HEK293 (cell line): ENCODE data around the gene RNF215.

Source experiments
- BCL11A ChIP-seq: fragments of 450-650 bp; formaldehyde crosslinking; IDR thresholded peaks from 2 replicates; pipeline ENCODE4 v1.5.1; 2016; ENCODE audit warnings: low read depth, missing biosample characterization, missing genetic modification characterization
- HOXD13 ChIP-seq: sonication (generic); formaldehyde crosslinking; IDR thresholded peaks from 2 replicates; pipeline ENCODE4 v1.8.0; 2022; ENCODE audit warnings: missing genetic modification reagents, borderline replicate concordance
- KLF1 ChIP-seq: fragments of 450-650 bp; formaldehyde crosslinking; IDR thresholded peaks from 2 replicates; pipeline ENCODE4 v1.5.1; 2016; ENCODE audit warnings: missing biosample characterization, missing genetic modification characterization
- KLF10 ChIP-seq: fragments of 450-650 bp; IDR thresholded peaks from 2 replicates; pipeline ENCODE4 v1.5.1; 2018; ENCODE audit warnings: missing biosample characterization, mild to moderate bottlenecking, missing genetic modification characterization
- KLF9 ChIP-seq: fragments of 450-650 bp; formaldehyde crosslinking; IDR thresholded peaks from 2 replicates; pipeline ENCODE4 v1.5.1; 2016; ENCODE audit warnings: missing biosample characterization, missing genetic modification characterization, low read depth
- OVOL3 ChIP-seq: fragments of 450-650 bp; formaldehyde crosslinking; IDR thresholded peaks from 2 replicates; pipeline ENCODE4 v1.5.1; 2016; ENCODE audit warnings: missing biosample characterization, missing genetic modification characterization
- PRDM4 ChIP-seq: fragments of 450-650 bp; formaldehyde crosslinking; IDR thresholded peaks from 2 replicates; pipeline ENCODE4 v1.5.1; 2017; ENCODE audit warnings: missing biosample characterization, missing genetic modification characterization
- WT1 ChIP-seq: fragments of 450-650 bp; formaldehyde crosslinking; IDR thresholded peaks from 2 replicates; pipeline ENCODE4 v1.5.1; 2016; ENCODE audit warnings: missing biosample characterization, missing genetic modification characterization
- ZFP41 ChIP-seq: fragments of 450-650 bp; formaldehyde crosslinking; IDR thresholded peaks from 2 replicates; pipeline ENCODE4 v1.5.1; 2016; ENCODE audit warnings: missing biosample characterization, missing genetic modification characterization, borderline replicate concordance
- ZNF138 ChIP-seq: fragments of 450-650 bp; formaldehyde crosslinking; IDR thresholded peaks from 2 replicates; pipeline ENCODE4 v1.5.1; 2016; ENCODE audit warnings: missing biosample characterization, missing genetic modification characterization, borderline replicate concordance
- ZNF155 ChIP-seq: fragments of 450-650 bp; formaldehyde crosslinking; IDR thresholded peaks from 2 replicates; pipeline ENCODE4 v1.5.1; 2016; ENCODE audit warnings: missing biosample characterization, missing genetic modification characterization
- ZNF169 ChIP-seq: fragments of 450-650 bp; formaldehyde crosslinking; IDR thresholded peaks from 2 replicates; pipeline ENCODE4 v1.5.1; 2016; ENCODE audit warnings: missing biosample characterization, missing genetic modification characterization
- ZNF174 ChIP-seq: fragments of 450-650 bp; formaldehyde crosslinking; IDR thresholded peaks from 2 replicates; pipeline ENCODE4 v1.5.0; 2017; ENCODE audit warnings: missing biosample characterization, mild to moderate bottlenecking, missing genetic modification characterization
- ZNF19 ChIP-seq: fragments of 450-650 bp; formaldehyde crosslinking; IDR thresholded peaks from 2 replicates; pipeline ENCODE4; 2016; ENCODE audit warnings: missing biosample characterization, missing genetic modification characterization, low read depth
- ZNF221 ChIP-seq: fragments of 450-650 bp; formaldehyde crosslinking; IDR thresholded peaks from 2 replicates; pipeline ENCODE4 v1.5.1; 2017; ENCODE audit warnings: missing biosample characterization, missing genetic modification characterization, borderline replicate concordance
- ZNF248 ChIP-seq: fragments of 450-650 bp; formaldehyde crosslinking; IDR thresholded peaks from 2 replicates; pipeline ENCODE4 v1.5.1; 2017; ENCODE audit warnings: missing biosample characterization, missing genetic modification characterization
- ZNF280C ChIP-seq: fragments of 450-650 bp; formaldehyde crosslinking; IDR thresholded peaks from 2 replicates; pipeline ENCODE4 v1.5.1; 2016; ENCODE audit warnings: missing biosample characterization, missing genetic modification characterization
- ZNF37A ChIP-seq: fragments of 450-650 bp; IDR thresholded peaks from 2 replicates; pipeline ENCODE4 v1.5.1; 2018; ENCODE audit warnings: missing biosample characterization, missing genetic modification characterization
- ZNF433 ChIP-seq: fragments of 450-650 bp; formaldehyde crosslinking; IDR thresholded peaks from 2 replicates; pipeline ENCODE4 v1.5.1; 2016; ENCODE audit warnings: missing biosample characterization, missing genetic modification characterization, low read depth
- ZNF449 ChIP-seq: fragments of 450-650 bp; formaldehyde crosslinking; IDR thresholded peaks from 2 replicates; pipeline ENCODE4 v1.5.1; 2017; ENCODE audit warnings: missing biosample characterization, mild to moderate bottlenecking, missing genetic modification characterization, moderate library complexity
- ZNF549 ChIP-seq: fragments of 450-650 bp; IDR thresholded peaks from 2 replicates; pipeline ENCODE4 v1.5.1; 2018; ENCODE audit warnings: missing biosample characterization, missing genetic modification characterization, mild to moderate bottlenecking, inconsistent platforms, moderate library complexity
- ZNF555 ChIP-seq: fragments of 450-650 bp; formaldehyde crosslinking; conservative IDR thresholded peaks from 2 replicates; pipeline ENCODE4 v1.5.1; 2017; ENCODE audit warnings: missing biosample characterization, mild to moderate bottlenecking, missing genetic modification characterization, inconsistent platforms
- ZNF560 ChIP-seq: fragments of 450-650 bp; formaldehyde crosslinking; IDR thresholded peaks from 2 replicates; pipeline ENCODE4 v1.5.1; 2017; ENCODE audit warnings: missing biosample characterization, missing genetic modification characterization, borderline replicate concordance
- ZNF600 ChIP-seq: fragments of 450-650 bp; formaldehyde crosslinking; IDR thresholded peaks from 2 replicates; pipeline ENCODE4 v1.5.1; 2016; ENCODE audit warnings: missing biosample characterization, missing genetic modification characterization
- ZNF776 ChIP-seq: fragments of 450-650 bp; formaldehyde crosslinking; IDR thresholded peaks from 2 replicates; pipeline ENCODE4 v1.5.0; 2017; ENCODE audit warnings: missing biosample characterization, missing genetic modification characterization, borderline replicate concordance
- ZNF837 ChIP-seq: fragments of 450-650 bp; formaldehyde crosslinking; IDR thresholded peaks from 2 replicates; pipeline ENCODE4 v1.5.1; 2016; ENCODE audit warnings: missing biosample characterization, missing genetic modification characterization
- TF ChIP-seq, protein P1 (sequence below): fragments of 450-650 bp; formaldehyde crosslinking; IDR thresholded peaks from 2 replicates; pipeline ENCODE4 v1.5.1; 2016; ENCODE audit warnings: missing biosample characterization, missing genetic modification characterization
- TF ChIP-seq, protein P2 (sequence below): fragments of 450-650 bp; formaldehyde crosslinking; IDR thresholded peaks from 2 replicates; pipeline ENCODE4 v1.5.1; 2016; ENCODE audit warnings: missing biosample characterization, missing genetic modification characterization, borderline replicate concordance

RNF215 gene

GRCh38 chr22:30423959-30424533 lies 36.8 kb upstream of the RNF215 start (continued):
- TF ChIP-seq PRDM4 (tag by site-specific recombination) (peak; percentile 35; the same call in 1 of the 2 replicates), HOXD13 (0 out of 2 replicates have a peak, but pooled peaks have one; percentile 46), ZNF837 (tag by site-specific recombination) (no peak), ZNF138 (tag by site-specific recombination) (no peak), ZNF449 (tag by site-specific recombination) (peak; percentile 58; the same call in 1 of the 2 replicates), ZNF221 (tag by site-specific recombination) (0 out of 2 replicates have a peak, but pooled peaks have one; percentile 32), ZNF433 (tag by site-specific recombination) (no peak), ZNF600 (tag by site-specific recombination) (peak; percentile 41; the same call in 1 of the 2 replicates), ZNF248 (tag by site-specific recombination) (no peak), BCL11A (tag by site-specific recombination) (no peak), KLF1 (tag by site-specific recombination) (peak; percentile 53; the same call in 1 of the 2 replicates), KLF9 (tag by site-specific recombination) (peak; percentile 50; the same call in 1 of the 2 replicates), ZNF549 (tag by site-specific recombination) (no peak), ZNF19 (tag by site-specific recombination) (no peak), ZFP41 (tag by site-specific recombination) (no peak), OVOL3 (tag by site-specific recombination) (peak; percentile 86; the same call in 1 of the 2 replicates), WT1 (tag by site-specific recombination) (peak; percentile 72), ZNF155 (no peak), KLF10 (peak; percentile 58; the same call in 1 of the 2 replicates), ZNF280C (tag by site-specific recombination) (no peak), ZNF560 (tag by site-specific recombination) (no peak), ZNF174 (tag by site-specific recombination) (no peak), ZNF776 (tag by site-specific recombination) (no peak), ZNF555 (tag by site-specific recombination) (no peak), ZNF169 (no peak), ZNF37A (tag by site-specific recombination) (no peak)
- TF ChIP-seq, protein P1, sequence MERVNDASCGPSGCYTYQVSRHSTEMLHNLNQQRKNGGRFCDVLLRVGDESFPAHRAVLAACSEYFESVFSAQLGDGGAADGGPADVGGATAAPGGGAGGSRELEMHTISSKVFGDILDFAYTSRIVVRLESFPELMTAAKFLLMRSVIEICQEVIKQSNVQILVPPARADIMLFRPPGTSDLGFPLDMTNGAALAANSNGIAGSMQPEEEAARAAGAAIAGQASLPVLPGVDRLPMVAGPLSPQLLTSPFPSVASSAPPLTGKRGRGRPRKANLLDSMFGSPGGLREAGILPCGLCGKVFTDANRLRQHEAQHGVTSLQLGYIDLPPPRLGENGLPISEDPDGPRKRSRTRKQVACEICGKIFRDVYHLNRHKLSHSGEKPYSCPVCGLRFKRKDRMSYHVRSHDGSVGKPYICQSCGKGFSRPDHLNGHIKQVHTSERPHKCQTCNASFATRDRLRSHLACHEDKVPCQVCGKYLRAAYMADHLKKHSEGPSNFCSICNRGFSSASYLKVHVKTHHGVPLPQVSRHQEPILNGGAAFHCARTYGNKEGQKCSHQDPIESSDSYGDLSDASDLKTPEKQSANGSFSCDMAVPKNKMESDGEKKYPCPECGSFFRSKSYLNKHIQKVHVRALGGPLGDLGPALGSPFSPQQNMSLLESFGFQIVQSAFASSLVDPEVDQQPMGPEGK (tag by site-specific recombination) = peak; percentile 92
- TF ChIP-seq, protein P2, sequence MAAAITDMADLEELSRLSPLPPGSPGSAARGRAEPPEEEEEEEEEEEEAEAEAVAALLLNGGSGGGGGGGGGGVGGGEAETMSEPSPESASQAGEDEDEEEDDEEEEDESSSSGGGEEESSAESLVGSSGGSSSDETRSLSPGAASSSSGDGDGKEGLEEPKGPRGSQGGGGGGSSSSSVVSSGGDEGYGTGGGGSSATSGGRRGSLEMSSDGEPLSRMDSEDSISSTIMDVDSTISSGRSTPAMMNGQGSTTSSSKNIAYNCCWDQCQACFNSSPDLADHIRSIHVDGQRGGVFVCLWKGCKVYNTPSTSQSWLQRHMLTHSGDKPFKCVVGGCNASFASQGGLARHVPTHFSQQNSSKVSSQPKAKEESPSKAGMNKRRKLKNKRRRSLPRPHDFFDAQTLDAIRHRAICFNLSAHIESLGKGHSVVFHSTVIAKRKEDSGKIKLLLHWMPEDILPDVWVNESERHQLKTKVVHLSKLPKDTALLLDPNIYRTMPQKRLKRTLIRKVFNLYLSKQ = no peak
